ENCODE results near the gene DIS3L. TPM values are rescaled to one million over a fixed set of nuclear protein-coding genes. Genes with fewer than 3 reads are reported as not detected.
"Not testable (repeated sequence)": the region's sequence is repeated elsewhere in the genome, so short reads cannot be mapped to it uniquely, and the experiment has no call there.

DIS3L gene
- total RNA-seq, 1 donor from 2014 or later: 24.7 TPM

GRCh38 chr15:66362776-66363175, 69.4 kb downstream of the DIS3L start:
- Mint-ChIP-seq H3K9me3 (ENCODE audit: unreplicated experiment) (no peaks in the 10 kb centered on the region), H3K27me3 (ENCODE audit: unreplicated experiment) (no peaks in the 10 kb centered on the region), H3K4me1 (ENCODE audit: unreplicated experiment) (no peaks in the 10 kb centered on the region), H3K4me3 (ENCODE audit: unreplicated experiment) (no peak overlapping the region), H3K27ac (ENCODE audit: unreplicated experiment) (no peak overlapping the region), H3K36me3 (ENCODE audit: unreplicated experiment) (no peaks in the 10 kb centered on the region)
- TF ChIP-seq CTCF (IDR thresholded peaks at IDR 0.05): no peak
- DNase-seq (ENCODE audit: extremely low spot score, unreplicated experiment): no peak

DNA sequence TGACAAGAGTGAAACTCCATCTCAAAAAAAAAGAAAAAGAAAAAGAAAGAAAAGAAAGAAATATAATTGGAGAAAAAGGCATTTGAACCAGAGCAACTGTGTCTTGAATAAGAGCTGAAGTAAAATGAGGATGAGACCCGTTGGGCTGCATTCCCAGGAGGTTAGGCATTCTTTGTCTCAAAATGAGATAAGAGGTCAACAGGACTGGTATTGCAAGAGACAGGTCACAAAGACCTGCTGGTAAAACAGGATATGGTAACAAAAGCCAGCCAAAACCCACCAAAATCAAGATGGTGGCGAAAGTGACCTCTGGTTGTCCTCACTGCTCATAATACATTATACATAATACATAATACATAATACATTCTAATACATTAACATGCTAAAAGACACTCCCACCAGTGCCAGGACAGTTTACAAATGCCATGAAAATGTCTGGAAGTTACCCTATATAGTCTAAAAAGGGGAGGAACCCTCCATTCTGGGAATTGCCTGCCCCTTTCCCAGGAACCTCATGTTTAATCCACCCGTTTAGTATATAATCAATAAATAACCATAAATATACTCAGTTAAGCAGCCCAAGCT, 71.7 kb downstream of the DIS3L start:
- Mint-ChIP-seq H3K4me1 (ENCODE audit: unreplicated experiment) (peaks cover 5% of the 10 kb centered on the region), H3K36me3 (ENCODE audit: unreplicated experiment) (no peaks in the 10 kb centered on the region), H3K9me3 (ENCODE audit: unreplicated experiment) (no peaks in the 10 kb centered on the region), H3K4me3 (ENCODE audit: unreplicated experiment) (no peak overlapping the region), H3K27ac (ENCODE audit: unreplicated experiment) (no peak overlapping the region), H3K27me3 (ENCODE audit: unreplicated experiment) (no peaks in the 10 kb centered on the region)
- TF ChIP-seq CTCF (IDR thresholded peaks at IDR 0.05): no peak
- no peak for DNase-seq (ENCODE audit: extremely low spot score, unreplicated experiment)

DNA sequence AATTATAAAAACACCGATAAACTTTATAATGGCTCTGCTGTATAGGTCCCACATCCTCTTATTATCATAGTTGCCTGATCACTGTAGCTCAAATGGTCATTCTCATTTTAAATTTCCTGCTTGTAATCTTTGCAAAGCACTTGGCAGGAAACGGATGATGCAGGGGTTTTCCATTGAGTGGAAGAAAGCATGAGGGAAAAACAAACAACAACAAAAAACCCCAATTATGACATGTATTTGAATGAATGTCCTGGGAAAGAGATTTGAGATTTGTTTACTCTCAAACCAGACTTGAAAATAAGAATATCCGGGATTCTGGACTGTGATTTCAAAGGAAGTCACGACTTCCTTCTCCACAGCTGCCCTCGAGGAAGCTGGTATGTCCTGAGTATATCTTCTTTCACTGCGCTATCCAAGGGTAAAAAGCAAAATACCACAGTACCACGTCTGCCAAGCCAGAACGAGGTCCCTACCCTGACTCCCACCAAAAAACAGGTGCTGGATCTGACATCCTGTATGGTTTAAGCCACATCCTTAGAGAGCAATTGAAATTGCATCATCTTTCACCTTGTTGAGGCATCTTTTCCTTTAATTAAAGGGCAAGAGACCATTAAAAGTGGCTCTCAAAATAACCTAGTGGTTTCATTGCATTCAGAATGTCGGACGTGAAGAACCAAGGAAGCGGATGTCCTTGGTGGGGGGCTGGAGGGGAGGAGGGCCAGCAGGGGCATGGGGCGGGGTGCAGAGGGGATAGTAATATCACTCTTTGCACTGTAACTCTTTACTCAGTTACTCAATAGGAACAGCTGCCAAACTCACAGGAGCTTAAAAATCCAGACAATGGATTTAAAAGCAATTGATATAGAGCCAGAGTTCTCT, 76.6 kb downstream of the DIS3L start:
- H3K36me3 Mint-ChIP-seq (ENCODE audit: unreplicated experiment): no peaks in the 10 kb centered on the region
- H3K4me1 Mint-ChIP-seq (ENCODE audit: unreplicated experiment): peaks cover 10% of the 10 kb centered on the region
- DNase-seq (ENCODE audit: extremely low spot score, unreplicated experiment): no peak
- no peak for TF ChIP-seq CTCF (IDR thresholded peaks at IDR 0.05)
- peak overlapping the region; percentile 74 for H3K27ac Mint-ChIP-seq (ENCODE audit: unreplicated experiment)
- no peaks in the 10 kb centered on the region for H3K9me3 Mint-ChIP-seq (ENCODE audit: unreplicated experiment)
- peak overlapping the region; percentile 45 for H3K4me3 Mint-ChIP-seq (ENCODE audit: unreplicated experiment)
- H3K27me3 Mint-ChIP-seq (ENCODE audit: unreplicated experiment): no peaks in the 10 kb centered on the region

GRCh38 chr15:66374179-66374578, 80.8 kb downstream of the DIS3L start:
- no peak for TF ChIP-seq CTCF (IDR thresholded peaks at IDR 0.05)
- no peaks in the 10 kb centered on the region for H3K9me3 Mint-ChIP-seq (ENCODE audit: unreplicated experiment)
- no peaks in the 10 kb centered on the region for H3K36me3 Mint-ChIP-seq (ENCODE audit: unreplicated experiment)
- H3K27me3 Mint-ChIP-seq (ENCODE audit: unreplicated experiment): no peaks in the 10 kb centered on the region
- H3K4me3 Mint-ChIP-seq (ENCODE audit: unreplicated experiment): no peak overlapping the region
- H3K4me1 Mint-ChIP-seq (ENCODE audit: unreplicated experiment): peaks cover 10% of the 10 kb centered on the region
- DNase-seq (ENCODE audit: extremely low spot score, unreplicated experiment): no peak
- H3K27ac Mint-ChIP-seq (ENCODE audit: unreplicated experiment): no peak overlapping the region

DNA sequence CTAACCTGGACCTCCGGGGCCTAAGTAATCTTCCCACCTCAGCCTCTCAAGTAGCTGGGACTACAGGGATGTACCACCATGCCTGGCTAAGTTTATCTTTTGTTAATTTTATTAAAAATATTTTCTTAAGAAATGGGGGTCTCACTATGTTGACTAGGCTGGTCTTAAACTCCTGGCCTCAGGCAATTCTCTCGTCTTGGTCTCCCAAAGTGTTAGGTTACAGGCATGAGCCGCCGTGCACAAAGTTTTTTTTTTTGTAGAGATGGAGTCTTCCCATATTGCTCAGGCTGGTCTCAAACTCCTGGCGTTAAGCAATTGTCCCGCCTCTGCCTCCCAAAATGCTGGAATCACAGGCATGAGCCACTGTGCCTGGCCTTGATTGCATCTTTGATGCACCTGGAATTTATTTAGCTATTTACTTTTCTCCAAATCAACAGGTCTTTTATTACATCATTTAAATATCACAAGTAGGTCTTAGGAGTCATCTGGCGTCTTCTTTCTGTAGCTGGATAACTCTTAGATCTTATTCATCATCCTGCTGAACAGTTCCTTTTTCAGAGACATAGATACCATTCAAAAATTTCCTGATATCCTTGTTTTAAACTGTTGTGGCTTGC, 85.6 kb downstream of the DIS3L start:
- H3K9me3 Mint-ChIP-seq (ENCODE audit: unreplicated experiment): no peaks in the 10 kb centered on the region

GRCh38 chr15:66381376-66381775, 88.0 kb downstream of the DIS3L start:
- H3K36me3 Mint-ChIP-seq (ENCODE audit: unreplicated experiment): not testable (repeated sequence)

More for the DNA sequence above, 85.6 kb downstream of the DIS3L start:
- Mint-ChIP-seq H3K27me3 (ENCODE audit: unreplicated experiment) (no peaks in the 10 kb centered on the region), H3K4me3 (ENCODE audit: unreplicated experiment) (no peak overlapping the region), H3K36me3 (ENCODE audit: unreplicated experiment) (no peaks in the 10 kb centered on the region), H3K27ac (ENCODE audit: unreplicated experiment) (no peak overlapping the region), H3K4me1 (ENCODE audit: unreplicated experiment) (no peaks in the 10 kb centered on the region)
- TF ChIP-seq CTCF (IDR thresholded peaks at IDR 0.05): no peak
- no peak for DNase-seq (ENCODE audit: extremely low spot score, unreplicated experiment)

More at GRCh38 chr15:66381376-66381775, 88.0 kb downstream of the DIS3L start:
- not testable (repeated sequence) for H3K4me3 Mint-ChIP-seq (ENCODE audit: unreplicated experiment); H3K27me3 Mint-ChIP-seq (ENCODE audit: unreplicated experiment); H3K9me3 Mint-ChIP-seq (ENCODE audit: unreplicated experiment); DNase-seq (ENCODE audit: extremely low spot score, unreplicated experiment); H3K27ac Mint-ChIP-seq (ENCODE audit: unreplicated experiment); H3K4me1 Mint-ChIP-seq (ENCODE audit: unreplicated experiment)

Measured in osteocyte (in vitro differentiated cells).